Measurements from ENCODE around the gene DCLK1.

DNA sequence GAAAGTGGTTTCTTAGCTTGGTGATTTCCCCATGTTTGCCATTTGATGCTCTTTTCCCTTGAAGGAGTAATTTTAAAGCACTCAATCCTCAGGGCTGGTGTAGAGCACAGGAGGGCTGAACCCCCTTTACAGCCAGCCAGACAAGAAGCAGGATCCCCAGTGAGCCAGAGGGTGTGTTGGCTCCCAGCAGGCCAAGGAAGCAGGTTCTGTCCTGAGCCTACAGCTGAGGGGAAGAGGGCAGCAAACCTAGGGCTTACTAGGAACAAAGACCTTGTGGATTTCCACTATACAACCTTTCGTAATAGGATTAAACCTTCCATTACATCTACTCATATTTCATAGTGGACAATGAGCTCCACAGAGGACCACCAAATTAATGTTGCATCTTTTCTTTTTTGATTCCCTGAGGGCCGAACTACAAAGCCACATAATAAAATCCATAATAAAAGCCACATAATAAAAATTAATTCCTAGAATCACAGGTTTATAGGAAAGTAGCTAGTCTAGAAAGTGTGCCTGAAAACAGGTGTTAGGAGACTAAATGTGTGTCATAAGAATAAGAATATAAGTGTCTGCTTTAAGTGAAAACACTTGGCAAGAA is 300.2 kb downstream of the DCLK1 start:
- TF ChIP-seq EZH2 (IDR thresholded peaks at IDR 0.05; ENCODE audit: insufficient read depth, poor library complexity, severe bottlenecking) (no peak), EZH2phosphoT487 (IDR thresholded peaks at IDR 0.05; ENCODE audit: insufficient read depth, low read depth) (no peak)
